Activated T-cell treated with anti-CD3 and anti-CD28 coated beads, Interleukin-2, amount 50 U/mL, for 24 hours (primary cell): Measurements from ENCODE around the gene CLDN5.

Source experiments
- DNase-seq: peaks from one replicate; pipeline ENCODE4 v3.0.0-alpha.2; 2020
- H3K27ac Mint-ChIP-seq: 2 replicates; pipeline ENCODE4 v1.8.0; 2020; ENCODE audit warnings: mild to moderate bottlenecking, mixed read lengths
- H3K27me3 Mint-ChIP-seq: 2 replicates; pipeline ENCODE4 v1.8.0; 2020; ENCODE audit warnings: mixed read lengths
- H3K36me3 Mint-ChIP-seq: 2 replicates; pipeline ENCODE4 v1.8.0; 2020; ENCODE audit warnings: low read depth, mixed read lengths
- H3K4me1 Mint-ChIP-seq: 2 replicates; pipeline ENCODE4 v1.8.0; 2020; ENCODE audit warnings: low read depth, mixed read lengths
- H3K4me3 Mint-ChIP-seq: 2 replicates; pipeline ENCODE4 v1.8.0; 2020; ENCODE audit warnings: mild to moderate bottlenecking, moderate library complexity, mixed read lengths
- H3K9me3 Mint-ChIP-seq: 2 replicates; pipeline ENCODE4 v1.8.0; 2020; ENCODE audit warnings: mixed read lengths

Gene CLDN5

GRCh38 chr22:19495562-19496323, 28.5 kb downstream of the CLDN5 start:
- no peak for DNase-seq
- no peak overlapping the region for H3K27ac Mint-ChIP-seq
- no peak overlapping the region for H3K4me3 Mint-ChIP-seq
- peaks cover 100% of the 10 kb centered on the region for H3K36me3 Mint-ChIP-seq
- no peaks in the 10 kb centered on the region for H3K27me3 Mint-ChIP-seq
- H3K9me3 Mint-ChIP-seq, result no peaks in the 10 kb centered on the region
- peaks cover 22% of the 10 kb centered on the region for H3K4me1 Mint-ChIP-seq

GRCh38 chr22:19494676-19495173, 29.5 kb downstream of the CLDN5 start:
- no peak overlapping the region for H3K4me3 Mint-ChIP-seq

GRCh38 chr22:19494001-19494560, 30.1 kb downstream of the CLDN5 start:
- H3K27me3 Mint-ChIP-seq, result no peaks in the 10 kb centered on the region
- H3K4me1 Mint-ChIP-seq, result peaks cover 23% of the 10 kb centered on the region
- H3K9me3 Mint-ChIP-seq, result no peaks in the 10 kb centered on the region
- peaks cover 98% of the 10 kb centered on the region for H3K36me3 Mint-ChIP-seq
- H3K27ac Mint-ChIP-seq, result no peak overlapping the region
- no peak overlapping the region for H3K4me3 Mint-ChIP-seq
- no peak for DNase-seq

More at GRCh38 chr22:19494676-19495173, 29.5 kb downstream of the CLDN5 start:
- Mint-ChIP-seq H3K9me3 (no peaks in the 10 kb centered on the region), H3K27ac (no peak overlapping the region), H3K36me3 (peaks cover 98% of the 10 kb centered on the region), H3K4me1 (peaks cover 23% of the 10 kb centered on the region), H3K27me3 (no peaks in the 10 kb centered on the region)
- DNase-seq, result no peak

- no peak for DNase-seq
- H3K27me3 Mint-ChIP-seq, result no peaks in the 10 kb centered on the region
- peaks cover 25% of the 10 kb centered on the region for H3K4me1 Mint-ChIP-seq
- H3K36me3 Mint-ChIP-seq, result peaks cover 98% of the 10 kb centered on the region
- no peaks in the 10 kb centered on the region for H3K9me3 Mint-ChIP-seq
- no peak overlapping the region for H3K4me3 Mint-ChIP-seq
- H3K27ac Mint-ChIP-seq, result peak overlapping the region; percentile 24
Measured at GRCh38 chr22:19492504-19493174, 31.6 kb downstream of the CLDN5 start.

- H3K4me1 Mint-ChIP-seq, result peaks cover 23% of the 10 kb centered on the region
- no peaks in the 10 kb centered on the region for H3K27me3 Mint-ChIP-seq
- no peaks in the 10 kb centered on the region for H3K9me3 Mint-ChIP-seq
- no peak overlapping the region for H3K4me3 Mint-ChIP-seq
- peaks cover 91% of the 10 kb centered on the region for H3K36me3 Mint-ChIP-seq
- DNase-seq, result no peak
- no peak overlapping the region for H3K27ac Mint-ChIP-seq
Measured at GRCh38 chr22:19490628-19491230, 33.5 kb downstream of the CLDN5 start.

GRCh38 chr22:19488884-19489843, 35.0 kb downstream of the CLDN5 start:
- no peaks in the 10 kb centered on the region for H3K9me3 Mint-ChIP-seq
- peaks cover 22% of the 10 kb centered on the region for H3K4me1 Mint-ChIP-seq
- peaks cover 91% of the 10 kb centered on the region for H3K36me3 Mint-ChIP-seq
- H3K27ac Mint-ChIP-seq, result no peak overlapping the region
- DNase-seq, result no peak
- no peak overlapping the region for H3K4me3 Mint-ChIP-seq
- no peaks in the 10 kb centered on the region for H3K27me3 Mint-ChIP-seq

- Mint-ChIP-seq H3K27me3 (no peaks in the 10 kb centered on the region), H3K9me3 (no peaks in the 10 kb centered on the region), H3K36me3 (peaks cover 91% of the 10 kb centered on the region), H3K4me3 (no peak overlapping the region), H3K27ac (no peak overlapping the region), H3K4me1 (peaks cover 29% of the 10 kb centered on the region)
- no peak for DNase-seq
Measured at GRCh38 chr22:19488285-19488684, 35.9 kb downstream of the CLDN5 start.

- Mint-ChIP-seq H3K4me1 (peaks cover 27% of the 10 kb centered on the region), H3K27ac (peak overlapping the region; percentile 79), H3K36me3 (peaks cover 80% of the 10 kb centered on the region), H3K27me3 (no peaks in the 10 kb centered on the region), H3K9me3 (no peaks in the 10 kb centered on the region), H3K4me3 (peak overlapping the region; percentile 3)
- no peak for DNase-seq
Measured at GRCh38 chr22:19483481-19484244, 40.5 kb downstream of the CLDN5 start.

GRCh38 chr22:19482297-19482696, 41.9 kb downstream of the CLDN5 start:
- H3K4me1 Mint-ChIP-seq, result peaks cover 33% of the 10 kb centered on the region
- no peak overlapping the region for H3K4me3 Mint-ChIP-seq
- no peak for DNase-seq
- peak overlapping the region; percentile 2 for H3K27ac Mint-ChIP-seq
- H3K9me3 Mint-ChIP-seq, result no peaks in the 10 kb centered on the region
- peaks cover 75% of the 10 kb centered on the region for H3K36me3 Mint-ChIP-seq
- H3K27me3 Mint-ChIP-seq, result no peaks in the 10 kb centered on the region

GRCh38 chr22:19480789-19481188, 43.4 kb downstream of the CLDN5 start:
- Mint-ChIP-seq H3K27me3 (no peaks in the 10 kb centered on the region), H3K4me3 (peak overlapping the region; percentile 100), H3K9me3 (no peaks in the 10 kb centered on the region), H3K36me3 (peaks cover 77% of the 10 kb centered on the region), H3K4me1 (peaks cover 43% of the 10 kb centered on the region), H3K27ac (peak overlapping the region; percentile 100)
- DNase-seq, result no peak

GRCh38 chr22:19480173-19480568, 44.0 kb downstream of the CLDN5 start:
- peak overlapping the region; percentile 100 for H3K27ac Mint-ChIP-seq
- H3K4me1 Mint-ChIP-seq, result peaks cover 48% of the 10 kb centered on the region

GRCh38 chr22:19479355-19480172, 44.6 kb downstream of the CLDN5 start, which contains the start of gene CDC45:
TSS of gene CDC45 (plus strand) at chr22:19479920. CDS start at chr22:19479969, 49 bp downstream.
- H3K36me3 Mint-ChIP-seq, result peaks cover 76% of the 10 kb centered on the region
- H3K27me3 Mint-ChIP-seq, result no peaks in the 10 kb centered on the region
- no peaks in the 10 kb centered on the region for H3K9me3 Mint-ChIP-seq
- H3K4me3 Mint-ChIP-seq, result peak within 1 kb of the TSS; percentile 100
- peak within 1 kb of the TSS; percentile 100 for H3K27ac Mint-ChIP-seq
- H3K4me1 Mint-ChIP-seq, result peaks cover 47% of the 10 kb centered on the region
- peak; percentile 91 for DNase-seq

More at GRCh38 chr22:19480173-19480568, 44.0 kb downstream of the CLDN5 start:
- H3K9me3 Mint-ChIP-seq, result no peaks in the 10 kb centered on the region
- H3K36me3 Mint-ChIP-seq, result peaks cover 77% of the 10 kb centered on the region
- DNase-seq, result no peak
- no peaks in the 10 kb centered on the region for H3K27me3 Mint-ChIP-seq
- peak overlapping the region; percentile 100 for H3K4me3 Mint-ChIP-seq
